Endothelial cell of umbilical vein (primary cell): ENCODE results near the gene VAC14.

Source experiments
- EZH2 ChIP-seq: IDR thresholded peaks from 2 replicates; pipeline ENCODE4 v1.6.1; 2012; ENCODE audit warnings: borderline replicate concordance, low read depth, mild to moderate bottlenecking, moderate library complexity, low read length, inconsistent platforms; ENCODE audit not compliant: severe bottlenecking
- POLR2A ChIP-seq: IDR thresholded peaks from 2 replicates; pipeline ENCODE4 v1.6.1; 2012; ENCODE audit warnings: low read depth, mild to moderate bottlenecking, control low read depth, low read length
- POLR2AphosphoS5 ChIP-seq: IDR thresholded peaks from 2 replicates; pipeline ENCODE4 v1.6.1; 2012; ENCODE audit warnings: low read depth, mild to moderate bottlenecking, control low read depth, low read length, moderate library complexity; ENCODE audit not compliant: insufficient read depth
- TF ChIP-seq, protein P1 (sequence below), 2 donors: IDR thresholded peaks; 1 replicate in 1 of 2; 2 replicates in 1 of 2; pipeline ENCODE4 v1.5.1; 2011; ENCODE audit warnings: low read length in 2 of 2, mild to moderate bottlenecking in 2 of 2, moderate library complexity in 2 of 2, control low read depth in 1 of 2, inconsistent platforms in 1 of 2, low read depth in 1 of 2; ENCODE audit not compliant: insufficient read depth in 1 of 2; ENCODE audit errors: extremely low read depth in 1 of 2
- TF ChIP-seq, protein P2 (sequence below): IDR thresholded peaks from 2 replicates; pipeline ENCODE4 v1.6.1; 2011; ENCODE audit not compliant: insufficient read depth, insufficient read length

DNA sequence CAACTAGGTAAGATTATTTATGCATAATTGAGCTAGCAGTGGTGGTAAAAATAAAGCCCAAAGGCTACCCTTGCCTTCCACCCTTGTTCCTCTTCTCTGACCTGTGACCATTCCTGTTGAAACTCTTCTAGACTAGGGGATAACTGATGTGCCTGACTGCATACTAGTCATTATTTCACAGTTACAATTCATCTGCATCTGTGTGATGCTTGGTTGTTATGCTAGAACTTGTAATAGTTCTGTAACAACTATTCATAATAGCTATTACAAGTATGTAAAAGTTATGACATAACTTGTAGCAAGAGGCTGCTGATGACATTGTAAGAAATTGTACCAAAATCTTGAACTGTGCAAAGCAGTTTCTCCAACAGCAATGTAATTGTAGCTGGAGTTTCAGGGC, 2.4 kb upstream of the VAC14 start:
- TF ChIP-seq POLR2A (no peak), EZH2 (no peak), POLR2AphosphoS5 (no peak)
- TF ChIP-seq, protein P1, sequence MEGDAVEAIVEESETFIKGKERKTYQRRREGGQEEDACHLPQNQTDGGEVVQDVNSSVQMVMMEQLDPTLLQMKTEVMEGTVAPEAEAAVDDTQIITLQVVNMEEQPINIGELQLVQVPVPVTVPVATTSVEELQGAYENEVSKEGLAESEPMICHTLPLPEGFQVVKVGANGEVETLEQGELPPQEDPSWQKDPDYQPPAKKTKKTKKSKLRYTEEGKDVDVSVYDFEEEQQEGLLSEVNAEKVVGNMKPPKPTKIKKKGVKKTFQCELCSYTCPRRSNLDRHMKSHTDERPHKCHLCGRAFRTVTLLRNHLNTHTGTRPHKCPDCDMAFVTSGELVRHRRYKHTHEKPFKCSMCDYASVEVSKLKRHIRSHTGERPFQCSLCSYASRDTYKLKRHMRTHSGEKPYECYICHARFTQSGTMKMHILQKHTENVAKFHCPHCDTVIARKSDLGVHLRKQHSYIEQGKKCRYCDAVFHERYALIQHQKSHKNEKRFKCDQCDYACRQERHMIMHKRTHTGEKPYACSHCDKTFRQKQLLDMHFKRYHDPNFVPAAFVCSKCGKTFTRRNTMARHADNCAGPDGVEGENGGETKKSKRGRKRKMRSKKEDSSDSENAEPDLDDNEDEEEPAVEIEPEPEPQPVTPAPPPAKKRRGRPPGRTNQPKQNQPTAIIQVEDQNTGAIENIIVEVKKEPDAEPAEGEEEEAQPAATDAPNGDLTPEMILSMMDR (IDR thresholded peaks at IDR 0.05; ENCODE audit: extremely low read depth in 1 of 2, insufficient read depth in 1 of 2, low read depth in 1 of 2, low read length in 2 of 2) = no peak
- TF ChIP-seq, protein P2, sequence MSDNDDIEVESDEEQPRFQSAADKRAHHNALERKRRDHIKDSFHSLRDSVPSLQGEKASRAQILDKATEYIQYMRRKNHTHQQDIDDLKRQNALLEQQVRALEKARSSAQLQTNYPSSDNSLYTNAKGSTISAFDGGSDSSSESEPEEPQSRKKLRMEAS = no peak
